ENCODE measurements around the gene ADORA1. TPM values are rescaled to one million over a fixed set of nuclear protein-coding genes. Genes with fewer than 3 reads are reported as not detected.

The ADORA1 gene
- total RNA-seq, 1 experiment from 2014 or later = 1.5 TPM

DNA sequence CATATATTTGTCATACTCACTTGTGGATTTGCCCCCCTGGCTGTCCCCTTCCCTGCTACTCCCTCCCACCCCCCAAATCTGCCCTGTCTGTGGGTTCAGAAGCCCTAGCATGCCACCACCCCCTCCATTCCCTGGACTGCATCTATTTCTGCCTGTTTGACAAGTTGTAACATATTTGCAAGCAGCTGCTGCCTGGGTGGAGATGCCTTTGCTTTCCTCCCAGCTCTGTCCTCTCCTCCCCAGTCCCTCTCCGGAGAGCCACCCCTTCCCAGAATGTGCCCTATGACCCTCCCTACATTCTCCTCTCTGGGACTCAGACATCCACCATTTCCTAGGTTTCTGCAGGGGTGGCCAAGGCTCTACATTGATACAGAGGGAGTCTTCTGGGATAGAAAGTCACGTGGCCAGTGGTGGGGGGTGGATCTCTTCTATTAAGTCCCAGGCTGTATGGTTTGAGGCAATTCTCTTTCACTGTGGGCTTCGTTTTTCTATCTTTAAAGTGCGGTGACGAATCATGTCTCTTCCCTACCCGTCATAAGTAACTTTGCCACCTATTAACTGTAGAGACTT is 35.7 kb upstream of the ADORA1 start:
- H3K27ac Mint-ChIP-seq (ENCODE audit: unreplicated experiment) = no peak overlapping the region
- peaks cover 12% of the 10 kb centered on the region for H3K9me3 Mint-ChIP-seq (ENCODE audit: low read depth, unreplicated experiment)
- TF ChIP-seq, protein P1, sequence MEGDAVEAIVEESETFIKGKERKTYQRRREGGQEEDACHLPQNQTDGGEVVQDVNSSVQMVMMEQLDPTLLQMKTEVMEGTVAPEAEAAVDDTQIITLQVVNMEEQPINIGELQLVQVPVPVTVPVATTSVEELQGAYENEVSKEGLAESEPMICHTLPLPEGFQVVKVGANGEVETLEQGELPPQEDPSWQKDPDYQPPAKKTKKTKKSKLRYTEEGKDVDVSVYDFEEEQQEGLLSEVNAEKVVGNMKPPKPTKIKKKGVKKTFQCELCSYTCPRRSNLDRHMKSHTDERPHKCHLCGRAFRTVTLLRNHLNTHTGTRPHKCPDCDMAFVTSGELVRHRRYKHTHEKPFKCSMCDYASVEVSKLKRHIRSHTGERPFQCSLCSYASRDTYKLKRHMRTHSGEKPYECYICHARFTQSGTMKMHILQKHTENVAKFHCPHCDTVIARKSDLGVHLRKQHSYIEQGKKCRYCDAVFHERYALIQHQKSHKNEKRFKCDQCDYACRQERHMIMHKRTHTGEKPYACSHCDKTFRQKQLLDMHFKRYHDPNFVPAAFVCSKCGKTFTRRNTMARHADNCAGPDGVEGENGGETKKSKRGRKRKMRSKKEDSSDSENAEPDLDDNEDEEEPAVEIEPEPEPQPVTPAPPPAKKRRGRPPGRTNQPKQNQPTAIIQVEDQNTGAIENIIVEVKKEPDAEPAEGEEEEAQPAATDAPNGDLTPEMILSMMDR (IDR thresholded peaks at IDR 0.05; ENCODE audit: unreplicated experiment) = no peak
- intact Hi-C loops (cut with micrococcal nuclease; ENCODE audit: unreplicated experiment) = no loop called here
- H3K27me3 Mint-ChIP-seq (ENCODE audit: unreplicated experiment) = peaks cover 99% of the 10 kb centered on the region
- BruUV-seq (replicated peaks) = no TSS peak
- H3K4me1 Mint-ChIP-seq (ENCODE audit: low read depth, unreplicated experiment) = no peaks in the 10 kb centered on the region
- CTCF ChIA-PET = no interaction called here
- no peaks in the 10 kb centered on the region for H3K36me3 Mint-ChIP-seq (ENCODE audit: insufficient read depth, unreplicated experiment)
- no peak overlapping the region for H3K4me3 Mint-ChIP-seq (ENCODE audit: low read depth, unreplicated experiment)
- DNase-seq = no peak

GRCh38 chr1:203093754-203094410 is 33.6 kb upstream of the ADORA1 start:
- no peak for DNase-seq
- H3K27me3 Mint-ChIP-seq (ENCODE audit: unreplicated experiment) = peaks cover 99% of the 10 kb centered on the region
- H3K4me3 Mint-ChIP-seq (ENCODE audit: low read depth, unreplicated experiment) = no peak overlapping the region
- TF ChIP-seq, protein P1 (IDR thresholded peaks at IDR 0.05; ENCODE audit: unreplicated experiment) = no peak
- CTCF ChIA-PET = interaction anchor here (0.7 kb wide), 1 partner anchor 873 kb away, joined by 3 read pairs; no protein-coding TSS in a partner anchor
- BruUV-seq (replicated peaks) = no TSS peak
- H3K27ac Mint-ChIP-seq (ENCODE audit: unreplicated experiment) = no peak overlapping the region
- H3K4me1 Mint-ChIP-seq (ENCODE audit: low read depth, unreplicated experiment) = no peaks in the 10 kb centered on the region
- H3K36me3 Mint-ChIP-seq (ENCODE audit: insufficient read depth, unreplicated experiment) = no peaks in the 10 kb centered on the region
- H3K9me3 Mint-ChIP-seq (ENCODE audit: low read depth, unreplicated experiment) = peaks cover 12% of the 10 kb centered on the region
- intact Hi-C loops (cut with micrococcal nuclease; ENCODE audit: unreplicated experiment) = no loop called here

DNA sequence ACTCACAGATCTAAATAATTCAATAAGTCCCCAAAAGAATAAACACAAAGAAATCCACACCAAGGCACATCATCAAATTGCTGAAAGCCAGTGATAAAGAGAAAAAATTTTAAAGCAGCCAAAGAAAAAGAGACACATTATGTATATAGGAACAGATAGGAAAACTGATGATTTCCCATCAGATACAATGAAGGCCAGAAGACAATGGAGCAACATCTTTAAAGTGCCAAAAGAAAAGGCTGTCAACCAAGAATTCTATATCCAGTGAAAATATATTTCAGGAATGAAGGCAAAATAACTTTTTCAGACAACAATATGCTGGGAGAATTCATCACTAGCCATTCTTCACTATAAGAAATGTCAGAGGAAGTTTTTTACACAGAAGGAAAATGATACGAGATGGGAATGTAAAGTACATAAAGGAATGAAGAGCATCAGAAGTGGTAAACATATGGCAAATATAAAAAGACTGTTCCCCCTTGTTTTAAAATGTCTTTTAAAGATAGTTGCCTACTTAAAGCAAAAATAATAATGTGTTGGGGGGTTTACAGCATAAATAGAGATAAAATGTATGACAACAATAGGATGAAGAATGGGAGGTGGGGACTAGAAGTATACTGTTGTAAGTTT is 32.4 kb upstream of the ADORA1 start:
- H3K27ac Mint-ChIP-seq (ENCODE audit: unreplicated experiment) = no peak overlapping the region
- no peak for DNase-seq
- CTCF ChIA-PET = no interaction called here
- peaks cover 97% of the 10 kb centered on the region for H3K27me3 Mint-ChIP-seq (ENCODE audit: unreplicated experiment)
- H3K4me3 Mint-ChIP-seq (ENCODE audit: low read depth, unreplicated experiment) = no peak overlapping the region
- peaks cover 12% of the 10 kb centered on the region for H3K9me3 Mint-ChIP-seq (ENCODE audit: low read depth, unreplicated experiment)
- H3K36me3 Mint-ChIP-seq (ENCODE audit: insufficient read depth, unreplicated experiment) = no peaks in the 10 kb centered on the region
- no peaks in the 10 kb centered on the region for H3K4me1 Mint-ChIP-seq (ENCODE audit: low read depth, unreplicated experiment)
- BruUV-seq (replicated peaks) = no TSS peak
- TF ChIP-seq, protein P1 (IDR thresholded peaks at IDR 0.05; ENCODE audit: unreplicated experiment) = no peak
- intact Hi-C loops (cut with micrococcal nuclease; ENCODE audit: unreplicated experiment) = no loop called here

GRCh38 chr1:203096566-203096965 is 31.0 kb upstream of the ADORA1 start:
- intact Hi-C loops (cut with micrococcal nuclease; ENCODE audit: unreplicated experiment) = no loop called here
- no peaks in the 10 kb centered on the region for H3K36me3 Mint-ChIP-seq (ENCODE audit: insufficient read depth, unreplicated experiment)
- CTCF ChIA-PET = no interaction called here
- peaks cover 96% of the 10 kb centered on the region for H3K27me3 Mint-ChIP-seq (ENCODE audit: unreplicated experiment)
- DNase-seq = no peak
- H3K4me3 Mint-ChIP-seq (ENCODE audit: low read depth, unreplicated experiment) = no peak overlapping the region
- H3K27ac Mint-ChIP-seq (ENCODE audit: unreplicated experiment) = no peak overlapping the region
- peaks cover 12% of the 10 kb centered on the region for H3K9me3 Mint-ChIP-seq (ENCODE audit: low read depth, unreplicated experiment)
- BruUV-seq (replicated peaks) = no TSS peak
- H3K4me1 Mint-ChIP-seq (ENCODE audit: low read depth, unreplicated experiment) = no peaks in the 10 kb centered on the region
- TF ChIP-seq, protein P1 (IDR thresholded peaks at IDR 0.05; ENCODE audit: unreplicated experiment) = no peak
